GM15510 (cell line): ENCODE measurements around the gene CTTNBP2.

ENCODE experiments used
- POLR2A ChIP-seq: IDR thresholded peaks from 3 replicates; pipeline ENCODE4 v1.6.1; 2011; ENCODE audit warnings: borderline replicate concordance; ENCODE audit not compliant: insufficient read length; ENCODE audit errors: extremely low read depth

CTTNBP2 gene

GRCh38 chr7:117876761-117877160 lies 3.5 kb upstream of the CTTNBP2 start:
- no peak for TF ChIP-seq POLR2A

- TF ChIP-seq POLR2A: no peak
Measured at GRCh38 chr7:117875566-117875965, 2.3 kb upstream of the CTTNBP2 start.

GRCh38 chr7:117874191-117874700 lies 1.0 kb upstream of the CTTNBP2 start:
- no peak for TF ChIP-seq POLR2A

GRCh38 chr7:117872561-117873309 lies 506 bp downstream of the CTTNBP2 start:
- no peak for TF ChIP-seq POLR2A

GRCh38 chr7:117871778-117872538 lies 1.3 kb downstream of the CTTNBP2 start:
- no peak for TF ChIP-seq POLR2A

GRCh38 chr7:117871401-117871777 lies 1.9 kb downstream of the CTTNBP2 start:
- TF ChIP-seq POLR2A: no peak

GRCh38 chr7:117870448-117871130 lies 2.7 kb downstream of the CTTNBP2 start:
- TF ChIP-seq POLR2A: no peak

GRCh38 chr7:117869374-117869773 lies 3.9 kb downstream of the CTTNBP2 start:
- no peak for TF ChIP-seq POLR2A

- TF ChIP-seq POLR2A: no peak
Measured at GRCh38 chr7:117863618-117864017, 9.6 kb downstream of the CTTNBP2 start.

- TF ChIP-seq POLR2A: no peak
Measured at GRCh38 chr7:117862378-117862777, 10.9 kb downstream of the CTTNBP2 start.

GRCh38 chr7:117859246-117859812 lies 13.9 kb downstream of the CTTNBP2 start:
- TF ChIP-seq POLR2A: no peak

- no peak for TF ChIP-seq POLR2A
Measured at GRCh38 chr7:117858712-117859111, 14.5 kb downstream of the CTTNBP2 start.

GRCh38 chr7:117857718-117858117 lies 15.5 kb downstream of the CTTNBP2 start:
- no peak for TF ChIP-seq POLR2A

- no peak for TF ChIP-seq POLR2A
Measured at GRCh38 chr7:117856196-117856595, 17.0 kb downstream of the CTTNBP2 start.

- no peak for TF ChIP-seq POLR2A
Measured at GRCh38 chr7:117854186-117854585, 19.1 kb downstream of the CTTNBP2 start.
